HUES6 (cell line): ENCODE measurements around the gene AMH.

Experiments used
- H3K27ac ChIP-seq: 2 replicates; pipeline ENCODE4 v1.7.0; 2013; ENCODE audit warnings: low read depth, mild to moderate bottlenecking, low read length, inconsistent platforms
- H3K27me3 ChIP-seq: 2 replicates; pipeline ENCODE4 v1.6.1; 2013; ENCODE audit warnings: low read length; ENCODE audit not compliant: control insufficient read depth, insufficient read depth
- H3K36me3 ChIP-seq: 2 replicates; pipeline ENCODE4 v1.6.1; 2013; ENCODE audit warnings: low read length; ENCODE audit not compliant: control insufficient read depth, insufficient read depth
- H3K4me1 ChIP-seq: 2 replicates; pipeline ENCODE4 v1.6.1; 2013; ENCODE audit warnings: low read length; ENCODE audit not compliant: control insufficient read depth, insufficient read depth
- H3K4me3 ChIP-seq: 2 replicates; pipeline ENCODE4 v1.5.1; 2013; ENCODE audit warnings: low read depth, low read length
- H3K9ac ChIP-seq: one replicate; pipeline ENCODE4 v1.6.1; 2013; ENCODE audit warnings: mild to moderate bottlenecking, low read length
- H3K9me3 ChIP-seq: 2 replicates; pipeline ENCODE4 v1.6.1; 2013; ENCODE audit warnings: low read depth, low read length; ENCODE audit not compliant: control insufficient read depth, insufficient read depth

Gene AMH

DNA sequence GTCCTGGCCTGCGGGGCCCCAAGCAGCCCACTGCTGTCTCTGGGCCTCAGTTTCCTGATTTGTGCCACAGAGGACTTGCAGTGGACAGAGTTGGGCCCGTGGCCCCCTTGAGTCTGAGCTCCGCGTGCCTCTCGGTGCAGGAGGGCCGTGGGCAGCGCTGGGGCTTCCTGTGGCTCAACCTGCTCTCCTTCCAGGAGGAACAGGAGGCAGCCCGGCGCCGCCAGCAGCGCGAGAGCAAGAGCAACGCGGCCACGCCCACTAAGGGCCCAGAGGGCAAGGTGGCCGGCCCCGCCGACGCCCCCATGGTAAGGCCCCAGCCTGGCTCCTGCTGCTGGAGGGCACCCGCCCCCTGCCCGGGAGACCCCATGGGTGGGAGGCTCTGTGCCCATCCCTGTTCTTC, 38.9 kb upstream of the AMH start:
- no peaks in the 10 kb centered on the region for H3K9me3 ChIP-seq
- H3K27me3 ChIP-seq: no peaks in the 10 kb centered on the region
- no peak overlapping the region for H3K9ac ChIP-seq
- H3K27ac ChIP-seq: no peak overlapping the region
- H3K36me3 ChIP-seq: peaks cover 76% of the 10 kb centered on the region
- peaks cover 10% of the 10 kb centered on the region; the same call in 1 of the 2 replicates for H3K4me1 ChIP-seq
- no peak overlapping the region for H3K4me3 ChIP-seq

DNA sequence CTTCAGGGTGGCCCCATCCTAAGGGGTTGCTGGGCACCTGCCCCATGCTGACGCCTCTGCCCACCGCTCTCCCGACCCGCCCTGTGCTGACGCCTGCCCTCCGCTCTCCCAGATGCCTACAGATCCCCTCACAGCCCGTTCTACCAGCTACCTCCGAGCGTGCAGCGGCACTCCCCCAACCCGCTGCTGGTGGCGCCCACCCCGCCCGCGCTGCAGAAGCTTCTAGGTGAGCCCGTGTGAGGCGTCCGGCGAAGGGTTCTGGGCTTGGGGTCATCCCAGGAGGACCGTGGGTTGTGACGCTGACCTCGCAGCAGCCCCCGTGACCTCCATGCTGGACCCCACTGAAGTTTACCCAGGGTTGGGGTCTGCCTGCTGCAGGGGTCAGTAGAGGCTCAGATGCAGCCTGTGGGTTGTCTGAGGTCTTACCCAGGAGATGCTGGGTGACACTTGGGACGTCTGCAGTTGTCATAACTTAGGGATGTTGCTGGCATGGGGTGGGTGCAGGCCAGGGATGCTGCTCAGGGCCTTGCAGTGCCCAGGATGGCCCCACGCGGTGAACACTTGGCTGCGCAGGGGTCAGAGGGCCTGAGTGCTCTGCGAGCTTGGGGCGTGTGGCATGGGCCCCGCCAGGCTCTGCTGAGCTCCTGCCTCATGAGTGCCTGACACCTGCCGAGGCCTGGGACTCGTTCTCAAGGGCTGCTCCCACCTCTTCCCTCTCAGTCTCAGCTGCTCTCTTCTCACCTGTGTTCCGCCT, 38.0 kb upstream of the AMH start:
- Histone ChIP-seq H3K27me3 (no peaks in the 10 kb centered on the region), H3K4me1 (peaks cover 10% of the 10 kb centered on the region; the same call in 1 of the 2 replicates), H3K9me3 (no peaks in the 10 kb centered on the region), H3K27ac (no peak overlapping the region), H3K36me3 (peaks cover 83% of the 10 kb centered on the region), H3K4me3 (no peak overlapping the region), H3K9ac (no peak overlapping the region)

DNA sequence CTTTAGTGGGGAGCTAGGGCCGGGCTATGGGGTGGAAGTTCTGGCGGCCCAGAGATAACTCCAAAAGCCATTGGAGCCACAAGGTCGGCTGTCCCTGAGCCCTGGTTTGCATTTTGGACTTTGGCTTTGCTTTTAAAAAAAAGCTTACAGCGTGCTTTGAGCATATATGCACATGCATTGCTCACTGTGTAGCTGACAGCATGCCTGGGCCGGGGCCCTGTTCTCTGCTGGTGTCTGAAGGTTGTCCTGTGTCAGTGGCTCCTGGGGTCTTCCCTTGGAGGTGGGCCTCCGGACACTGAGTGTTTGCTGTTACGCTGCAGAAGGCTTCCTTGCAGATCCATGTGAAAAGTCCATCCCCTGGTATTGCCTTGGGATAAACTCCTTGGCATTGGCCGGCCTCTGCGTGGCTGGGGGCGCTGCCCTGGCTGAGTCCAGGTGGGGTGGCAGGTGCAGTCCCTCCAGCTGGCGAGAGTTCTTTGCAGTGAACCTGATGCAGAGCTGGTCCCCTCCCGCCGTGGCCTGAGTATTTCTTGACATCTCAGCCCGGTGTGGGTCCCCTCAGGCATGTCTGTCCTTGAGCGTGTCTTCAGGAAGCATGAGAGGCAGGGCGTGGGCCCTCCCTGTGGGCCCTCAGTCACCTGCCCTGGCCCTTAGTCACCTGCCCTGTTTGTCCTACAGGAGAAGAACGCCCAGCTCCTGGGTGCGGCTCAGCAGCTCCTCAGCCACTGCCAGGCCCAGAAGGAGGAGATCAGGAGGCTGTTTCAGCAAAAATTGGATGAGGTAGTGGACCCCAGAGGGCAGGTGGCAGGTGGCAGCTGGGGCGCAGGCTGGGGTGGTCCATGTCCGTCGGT, 36.0 kb upstream of the AMH start:
- Histone ChIP-seq H3K36me3 (peaks cover 89% of the 10 kb centered on the region), H3K9ac (no peak overlapping the region), H3K27me3 (no peaks in the 10 kb centered on the region), H3K27ac (0 out of 2 replicates have a peak overlapping the region, but pooled peaks have one; percentile 12), H3K9me3 (no peaks in the 10 kb centered on the region), H3K4me3 (no peak overlapping the region), H3K4me1 (peaks cover 8% of the 10 kb centered on the region; the same call in 1 of the 2 replicates)

DNA sequence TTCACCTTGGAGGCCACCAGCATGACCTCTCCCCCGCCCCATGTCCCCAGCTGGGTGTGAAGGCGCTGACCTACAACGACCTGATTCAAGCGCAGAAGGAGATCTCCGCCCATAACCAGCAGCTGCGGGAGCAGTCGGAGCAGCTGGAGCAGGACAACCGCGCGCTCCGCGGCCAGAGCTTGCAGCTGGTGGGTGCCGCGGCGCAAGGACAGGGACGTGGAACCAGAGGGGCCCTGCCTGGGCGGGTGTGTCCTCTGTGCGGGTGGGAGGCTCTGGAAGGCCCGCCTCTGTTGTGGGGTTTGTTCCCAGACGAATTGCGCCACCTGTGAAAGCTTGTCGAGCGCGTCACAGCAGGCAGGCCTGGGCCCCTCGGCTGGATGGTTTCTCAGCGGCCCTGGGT, 35.3 kb upstream of the AMH start:
- H3K27me3 ChIP-seq: no peaks in the 10 kb centered on the region
- H3K4me3 ChIP-seq: no peak overlapping the region
- H3K4me1 ChIP-seq: peaks cover under 1% of the 10 kb centered on the region; the same call in 1 of the 2 replicates
- no peaks in the 10 kb centered on the region for H3K9me3 ChIP-seq
- no peak overlapping the region for H3K9ac ChIP-seq
- H3K36me3 ChIP-seq: peaks cover 89% of the 10 kb centered on the region
- H3K27ac ChIP-seq: no peak overlapping the region; the same call in 1 of the 2 replicates

DNA sequence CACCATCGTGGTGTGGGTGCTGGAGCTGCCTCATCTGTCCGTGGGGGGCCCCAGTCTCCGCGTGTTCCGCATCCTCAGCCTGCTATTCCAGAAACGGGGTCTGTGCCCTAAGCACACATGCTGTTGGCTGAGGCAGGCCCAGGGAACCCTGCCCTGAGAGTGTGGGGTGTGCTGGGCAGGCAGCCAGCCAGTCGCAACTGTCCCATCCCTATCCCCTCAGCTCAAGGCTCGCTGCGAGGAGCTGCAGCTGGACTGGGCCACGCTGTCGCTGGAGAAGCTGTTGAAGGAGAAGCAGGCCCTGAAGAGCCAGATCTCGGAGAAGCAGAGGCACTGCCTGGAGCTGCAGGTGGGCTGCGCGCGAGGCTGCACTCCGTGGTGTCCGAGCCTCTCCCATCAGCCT, 34.9 kb upstream of the AMH start:
- peaks cover 90% of the 10 kb centered on the region for H3K36me3 ChIP-seq
- H3K9me3 ChIP-seq: no peaks in the 10 kb centered on the region
- no peaks in the 10 kb centered on the region for H3K4me1 ChIP-seq
- no peak overlapping the region for H3K4me3 ChIP-seq
- H3K27me3 ChIP-seq: no peaks in the 10 kb centered on the region
- H3K27ac ChIP-seq: no peak overlapping the region; the same call in 1 of the 2 replicates
- H3K9ac ChIP-seq: no peak overlapping the region

DNA sequence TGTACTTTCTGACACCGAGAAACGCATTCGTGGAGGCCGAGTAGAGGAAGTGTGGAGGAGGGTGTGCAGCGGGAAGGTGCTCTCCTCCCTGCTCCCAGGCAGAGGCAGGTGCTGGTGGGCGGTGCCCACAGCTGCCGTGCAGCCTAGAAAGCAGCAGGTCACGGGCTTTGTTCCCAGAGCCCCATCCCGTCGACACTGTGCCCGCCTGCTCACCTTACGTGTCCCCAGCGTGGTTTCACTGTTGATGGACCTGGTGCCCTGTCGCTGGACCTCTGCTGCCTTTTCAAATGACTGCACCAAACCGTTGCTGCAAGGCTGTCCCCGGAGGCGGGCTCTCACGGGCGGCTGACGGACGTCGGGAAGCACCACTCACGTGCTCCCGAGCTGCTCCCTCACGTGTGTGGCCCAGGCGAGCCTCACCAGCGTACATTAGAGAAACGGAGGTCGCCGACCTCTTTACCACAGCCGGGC, 33.8 kb upstream of the AMH start:
- H3K27ac ChIP-seq: no peak overlapping the region
- H3K4me1 ChIP-seq: no peaks in the 10 kb centered on the region
- no peak overlapping the region for H3K9ac ChIP-seq
- no peaks in the 10 kb centered on the region for H3K27me3 ChIP-seq
- H3K36me3 ChIP-seq: peaks cover 91% of the 10 kb centered on the region
- H3K4me3 ChIP-seq: no peak overlapping the region
- no peaks in the 10 kb centered on the region for H3K9me3 ChIP-seq

DNA sequence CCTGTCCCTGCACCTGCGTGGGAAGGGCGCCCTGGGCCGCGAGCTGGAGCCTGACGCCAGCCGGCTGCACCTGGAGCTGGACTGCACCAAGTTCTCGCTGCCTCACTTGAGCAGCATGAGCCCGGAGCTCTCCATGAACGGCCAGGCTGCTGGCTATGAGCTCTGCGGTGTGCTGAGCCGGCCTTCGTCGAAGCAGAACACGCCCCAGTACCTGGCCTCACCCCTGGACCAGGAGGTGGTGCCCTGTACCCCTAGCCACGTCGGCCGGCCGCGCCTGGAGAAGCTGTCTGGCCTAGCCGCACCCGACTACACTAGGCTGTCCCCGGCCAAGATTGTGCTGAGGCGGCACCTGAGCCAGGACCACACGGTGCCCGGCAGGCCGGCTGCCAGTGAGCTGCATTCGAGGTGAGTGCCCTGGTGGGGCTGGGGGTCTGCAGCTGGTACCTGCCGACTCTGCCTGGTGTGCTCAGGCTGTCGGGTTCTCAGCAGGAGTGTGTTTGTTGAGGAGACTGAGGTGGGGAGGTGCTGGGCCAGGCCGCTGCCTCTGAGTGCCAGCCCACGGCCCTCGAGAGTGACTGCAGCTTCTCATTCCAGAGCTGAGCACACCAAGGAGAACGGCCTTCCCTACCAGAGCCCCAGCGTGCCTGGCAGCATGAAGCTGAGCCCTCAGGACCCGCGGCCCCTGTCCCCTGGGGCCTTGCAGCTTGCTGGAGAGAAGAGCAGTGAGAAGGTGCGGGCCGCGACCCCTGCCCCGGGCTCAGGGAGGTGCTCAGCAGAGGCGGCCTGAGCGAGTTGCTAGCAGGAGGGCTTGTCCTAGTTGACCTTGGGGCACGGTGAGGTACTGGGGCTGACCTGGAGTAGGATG, 32.5 kb upstream of the AMH start:
- H3K27me3 ChIP-seq: no peaks in the 10 kb centered on the region
- peaks cover 90% of the 10 kb centered on the region for H3K36me3 ChIP-seq
- H3K4me1 ChIP-seq: peaks cover 4% of the 10 kb centered on the region; the same call in 1 of the 2 replicates
- H3K9me3 ChIP-seq: no peaks in the 10 kb centered on the region
- H3K4me3 ChIP-seq: no peak overlapping the region
- no peak overlapping the region for H3K9ac ChIP-seq
- H3K27ac ChIP-seq: no peak overlapping the region

DNA sequence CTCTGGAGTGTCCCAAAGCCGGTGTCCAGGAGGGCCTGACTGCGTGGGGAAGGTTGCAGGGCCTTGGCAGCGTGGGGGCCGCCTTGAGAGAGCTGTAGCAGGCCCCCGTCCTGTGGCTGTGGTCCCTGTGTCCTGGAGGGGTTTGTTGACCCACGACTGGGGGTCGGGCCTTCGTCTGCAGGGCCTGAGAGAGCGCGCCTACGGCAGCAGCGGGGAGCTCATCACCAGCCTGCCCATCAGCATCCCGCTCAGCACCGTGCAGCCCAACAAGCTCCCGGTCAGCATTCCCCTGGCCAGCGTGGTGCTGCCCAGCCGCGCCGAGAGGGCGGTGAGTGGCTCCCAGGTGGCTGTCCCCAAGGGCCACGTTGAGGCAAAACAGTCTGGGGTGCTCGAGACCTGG, 31.5 kb upstream of the AMH start:
- Histone ChIP-seq H3K4me1 (peaks cover 4% of the 10 kb centered on the region; the same call in 1 of the 2 replicates), H3K36me3 (peaks cover 86% of the 10 kb centered on the region), H3K4me3 (no peak overlapping the region), H3K27ac (no peak overlapping the region), H3K9ac (no peak overlapping the region), H3K27me3 (no peaks in the 10 kb centered on the region), H3K9me3 (no peaks in the 10 kb centered on the region)

DNA sequence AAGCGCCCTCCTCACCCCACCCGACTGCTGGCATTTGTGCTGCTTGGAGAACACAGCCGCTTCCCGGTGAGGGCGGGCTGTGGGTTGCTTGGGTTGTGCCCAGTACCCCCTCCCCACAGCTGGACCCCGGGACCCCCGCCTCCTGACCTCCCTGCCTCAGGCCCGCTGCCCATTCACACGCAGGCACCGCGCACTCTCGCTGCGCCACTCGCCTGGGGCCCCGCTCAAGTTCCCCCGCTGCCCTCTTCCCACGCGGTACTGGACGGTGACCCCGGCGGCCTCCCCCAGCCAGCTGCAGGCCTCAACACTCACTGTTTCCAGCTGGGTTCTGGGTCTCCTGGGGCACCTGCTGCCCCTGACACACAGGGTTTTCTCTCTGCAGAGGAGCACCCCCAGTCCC, 29.4 kb upstream of the AMH start:
- H3K27ac ChIP-seq: no peak overlapping the region

DNA sequence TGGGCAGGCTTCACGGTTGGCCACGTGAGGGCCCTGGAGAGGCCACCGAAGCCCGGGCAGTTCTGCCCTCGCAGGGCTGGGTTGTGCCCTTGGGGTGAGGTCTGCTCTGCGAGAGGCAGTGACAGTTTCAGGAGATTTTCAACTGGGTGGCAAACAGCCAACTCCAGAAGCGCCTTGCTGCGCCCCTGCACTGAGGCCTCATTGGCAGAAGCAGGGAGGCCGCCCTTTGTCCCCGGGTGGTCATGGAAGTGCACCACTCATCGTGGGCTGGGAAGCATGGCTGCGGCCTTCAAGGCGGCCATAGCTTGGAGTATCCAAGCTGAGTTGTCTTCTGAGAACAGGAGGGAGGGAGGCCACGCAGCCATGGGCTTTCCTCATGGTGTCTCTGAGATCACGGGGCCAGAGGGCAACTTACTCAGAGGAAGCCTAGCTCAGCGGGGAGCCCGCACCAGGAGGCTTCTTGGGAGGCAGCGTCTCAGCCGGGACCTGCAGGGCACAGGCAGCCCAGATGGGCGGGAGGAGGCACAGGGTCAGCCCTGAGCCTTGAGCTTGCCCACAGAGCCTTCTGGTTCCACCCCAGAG, 27.8 kb upstream of the AMH start:
- Histone ChIP-seq H3K9me3 (no peaks in the 10 kb centered on the region), H3K27me3 (no peaks in the 10 kb centered on the region), H3K27ac (0 out of 2 replicates have a peak overlapping the region, but pooled peaks have one; percentile 39), H3K9ac (no peak overlapping the region), H3K4me1 (peaks cover 4% of the 10 kb centered on the region; the same call in 1 of the 2 replicates), H3K36me3 (peaks cover 81% of the 10 kb centered on the region), H3K4me3 (no peak overlapping the region)

More for the DNA sequence above, 29.4 kb upstream of the AMH start:
- H3K9me3 ChIP-seq: no peaks in the 10 kb centered on the region
- H3K4me1 ChIP-seq: peaks cover 4% of the 10 kb centered on the region; the same call in 1 of the 2 replicates
- no peak overlapping the region for H3K4me3 ChIP-seq
- H3K27me3 ChIP-seq: no peaks in the 10 kb centered on the region
- peaks cover 81% of the 10 kb centered on the region for H3K36me3 ChIP-seq
- no peak overlapping the region for H3K9ac ChIP-seq
